HUES6 (cell line): Measurements from ENCODE around the gene KCTD1.

ENCODE experiments used
- H3K27ac ChIP-seq: 2 replicates; pipeline ENCODE4 v1.7.0; 2013; ENCODE audit warnings: low read depth, mild to moderate bottlenecking, low read length, inconsistent platforms
- H3K27me3 ChIP-seq: 2 replicates; pipeline ENCODE4 v1.6.1; 2013; ENCODE audit warnings: low read length; ENCODE audit not compliant: control insufficient read depth, insufficient read depth
- H3K36me3 ChIP-seq: 2 replicates; pipeline ENCODE4 v1.6.1; 2013; ENCODE audit warnings: low read length; ENCODE audit not compliant: control insufficient read depth, insufficient read depth
- H3K4me1 ChIP-seq: 2 replicates; pipeline ENCODE4 v1.6.1; 2013; ENCODE audit warnings: low read length; ENCODE audit not compliant: control insufficient read depth, insufficient read depth
- H3K4me3 ChIP-seq: 2 replicates; pipeline ENCODE4 v1.5.1; 2013; ENCODE audit warnings: low read depth, low read length
- H3K9ac ChIP-seq: one replicate; pipeline ENCODE4 v1.6.1; 2013; ENCODE audit warnings: mild to moderate bottlenecking, low read length
- H3K9me3 ChIP-seq: 2 replicates; pipeline ENCODE4 v1.6.1; 2013; ENCODE audit warnings: low read depth, low read length; ENCODE audit not compliant: control insufficient read depth, insufficient read depth

KCTD1 gene

DNA sequence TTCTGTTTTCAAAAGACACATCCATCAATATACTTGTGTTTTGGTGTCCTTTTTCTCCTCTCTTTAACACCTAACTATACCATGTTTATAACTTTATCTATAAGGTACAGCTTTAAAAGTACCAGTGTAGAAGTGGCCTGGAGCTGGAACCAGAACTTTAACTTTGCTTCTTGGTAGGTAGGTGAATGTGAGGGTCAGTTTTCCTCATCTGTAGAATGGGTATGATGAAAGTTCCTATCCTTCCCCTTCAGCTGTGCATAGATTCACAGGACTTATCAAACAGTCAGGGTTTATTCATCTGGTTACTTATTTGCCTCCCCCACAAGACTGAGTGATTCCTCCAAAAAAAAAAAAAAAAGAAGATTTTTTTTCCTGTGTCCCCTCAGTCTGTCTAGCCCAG is 12.7 kb downstream of the KCTD1 start:
- H3K9ac ChIP-seq = no peak overlapping the region
- no peak overlapping the region for H3K27ac ChIP-seq
- H3K36me3 ChIP-seq = no peaks in the 10 kb centered on the region
- no peak overlapping the region for H3K4me3 ChIP-seq
- peaks cover 22% of the 10 kb centered on the region for H3K4me1 ChIP-seq
- H3K9me3 ChIP-seq = no peaks in the 10 kb centered on the region
- no peaks in the 10 kb centered on the region for H3K27me3 ChIP-seq

DNA sequence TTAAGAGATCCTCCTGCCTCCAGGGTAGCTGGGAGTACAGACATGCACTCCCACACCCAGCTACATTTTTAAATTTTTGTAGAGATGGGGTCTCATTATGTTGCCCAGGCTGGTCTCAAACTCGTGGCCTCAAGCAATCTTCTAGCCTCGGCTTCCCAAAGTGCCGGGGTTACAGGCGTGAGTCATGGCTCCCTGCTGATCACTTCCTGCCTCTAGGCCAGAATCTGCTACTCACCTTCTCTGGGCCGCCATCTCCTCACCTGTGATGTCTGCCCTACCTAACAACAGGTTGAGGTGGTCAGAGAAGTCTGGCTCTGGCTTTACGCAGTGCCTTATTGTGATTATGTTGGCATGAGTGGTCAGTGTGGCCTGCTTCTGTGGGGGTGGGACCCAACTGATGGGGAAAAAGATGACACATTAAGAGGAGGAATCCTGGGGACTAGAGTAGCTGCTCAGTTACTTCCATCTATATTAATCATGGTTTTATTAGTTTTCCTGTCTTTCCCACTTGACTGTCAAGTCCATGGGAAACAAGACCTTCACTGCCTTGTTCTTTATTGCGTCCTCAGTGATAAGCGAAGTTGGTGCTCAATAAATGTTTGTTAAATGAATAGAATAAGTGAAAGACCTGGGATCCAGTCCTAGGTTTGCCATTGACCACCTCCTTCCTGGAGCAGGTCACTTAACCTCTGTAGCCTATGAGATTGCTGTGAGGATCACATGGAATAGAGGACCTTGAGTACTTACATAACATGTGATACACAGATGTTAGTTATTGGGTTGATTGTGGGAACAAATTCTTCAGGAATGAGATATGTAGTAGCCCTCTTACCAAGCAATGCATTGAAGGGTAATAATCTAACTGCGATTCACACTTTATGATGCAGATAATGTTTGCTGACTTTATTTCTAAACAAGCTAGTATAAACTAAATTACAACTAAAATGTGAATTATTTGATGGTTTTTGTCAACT is 15.7 kb downstream of the KCTD1 start:
- Histone ChIP-seq H3K27me3 (no peaks in the 10 kb centered on the region), H3K9me3 (no peaks in the 10 kb centered on the region), H3K4me1 (peaks cover 15% of the 10 kb centered on the region), H3K9ac (no peak overlapping the region), H3K4me3 (no peak overlapping the region), H3K36me3 (no peaks in the 10 kb centered on the region), H3K27ac (peak overlapping the region; percentile 52)

DNA sequence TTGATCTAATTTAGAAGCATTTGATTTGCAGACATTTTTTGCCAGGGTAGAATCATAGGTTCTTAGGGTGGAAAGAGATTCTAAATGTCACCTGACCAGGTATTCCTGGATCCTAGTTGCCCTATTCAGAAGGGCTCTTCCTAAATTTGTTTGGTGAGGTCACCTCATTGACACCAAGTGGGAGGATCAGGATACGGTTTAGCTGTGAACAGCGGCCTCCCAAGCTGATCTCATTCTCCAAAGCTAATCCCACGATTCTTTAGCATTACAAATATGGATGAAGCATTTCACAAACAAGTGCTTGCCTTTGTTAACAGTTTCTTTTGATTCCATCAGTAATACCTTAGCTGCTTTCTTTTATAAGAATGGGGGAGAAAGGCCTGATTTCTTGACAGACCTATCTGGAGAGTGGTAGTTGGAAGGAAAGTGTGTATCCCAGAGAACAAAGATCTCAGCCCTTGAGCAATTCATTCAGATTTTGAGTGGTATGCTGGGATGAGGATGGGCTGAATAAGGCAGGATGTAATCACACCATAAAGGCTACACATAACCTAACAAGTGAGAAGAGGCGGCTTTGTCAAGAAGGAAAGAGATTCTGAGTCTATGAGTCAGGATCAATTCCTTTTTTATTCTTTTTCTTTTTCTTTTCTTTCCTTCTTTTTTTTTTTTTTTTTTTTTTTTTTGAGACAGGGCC is 16.6 kb downstream of the KCTD1 start:
- Histone ChIP-seq H3K27me3 (no peaks in the 10 kb centered on the region), H3K27ac (no peak overlapping the region), H3K9me3 (no peaks in the 10 kb centered on the region), H3K4me1 (peaks cover 21% of the 10 kb centered on the region), H3K36me3 (no peaks in the 10 kb centered on the region), H3K4me3 (no peak overlapping the region), H3K9ac (no peak overlapping the region)

DNA sequence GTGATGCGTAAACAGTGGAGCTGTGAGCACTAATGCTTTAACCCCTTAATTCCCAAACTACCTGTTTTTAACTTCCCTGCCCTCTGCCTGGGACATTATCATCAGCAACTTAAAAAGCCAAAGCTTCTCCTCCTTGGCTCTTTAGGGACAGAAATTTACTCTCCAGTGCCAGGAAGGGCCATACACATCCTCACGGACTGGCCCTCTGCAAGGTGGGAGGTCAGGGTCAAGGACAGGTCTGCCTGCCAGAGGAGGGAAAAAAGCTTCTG is 21.5 kb downstream of the KCTD1 start:
- Histone ChIP-seq H3K9ac (no peak overlapping the region), H3K27ac (no peak overlapping the region), H3K36me3 (no peaks in the 10 kb centered on the region), H3K9me3 (no peaks in the 10 kb centered on the region), H3K4me1 (peaks cover 26% of the 10 kb centered on the region), H3K27me3 (no peaks in the 10 kb centered on the region), H3K4me3 (no peak overlapping the region)

DNA sequence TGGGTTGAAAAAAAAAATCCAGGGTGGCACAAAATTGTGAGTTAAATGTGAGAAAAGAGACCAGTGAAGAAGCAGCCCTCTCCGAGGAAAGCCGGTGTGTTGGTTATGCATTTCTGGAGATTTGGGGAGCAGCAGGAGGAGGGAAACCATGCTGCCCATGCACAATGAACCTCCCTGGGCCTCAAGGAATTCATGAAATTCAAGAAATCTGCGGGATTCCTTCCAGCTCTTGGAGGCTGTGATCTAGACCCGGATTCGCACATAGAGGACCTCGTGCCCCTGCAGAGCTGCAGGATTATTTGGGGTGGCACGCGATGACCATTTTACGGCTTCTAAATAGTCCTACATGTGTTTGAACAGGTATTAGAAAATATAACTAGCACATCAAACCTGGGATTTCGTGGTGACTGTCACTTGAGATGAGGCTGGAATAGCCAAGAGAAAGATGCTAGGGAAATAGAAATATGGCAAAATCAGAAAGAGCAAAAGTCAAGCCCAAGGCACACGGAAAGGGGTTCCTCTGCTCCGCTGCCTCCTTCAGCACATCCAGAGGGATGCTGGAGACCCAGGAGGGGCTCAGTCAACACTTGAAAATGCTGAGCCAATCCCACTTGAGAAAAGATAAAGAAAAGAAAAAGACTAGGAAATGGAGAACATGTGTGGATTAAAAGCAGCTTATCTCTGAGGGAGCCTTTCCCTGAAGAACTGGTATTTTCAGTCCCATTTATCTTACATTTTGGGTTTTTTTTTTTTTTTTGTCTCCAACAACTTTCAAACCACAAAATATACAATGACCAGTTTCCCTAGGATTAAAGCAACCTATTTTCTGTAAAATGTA is 22.0 kb downstream of the KCTD1 start:
- no peaks in the 10 kb centered on the region for H3K36me3 ChIP-seq
- peaks cover 20% of the 10 kb centered on the region for H3K4me1 ChIP-seq
- H3K27ac ChIP-seq = no peak overlapping the region
- H3K9ac ChIP-seq = no peak overlapping the region
- H3K27me3 ChIP-seq = no peaks in the 10 kb centered on the region
- H3K9me3 ChIP-seq = no peaks in the 10 kb centered on the region
- no peak overlapping the region for H3K4me3 ChIP-seq

DNA sequence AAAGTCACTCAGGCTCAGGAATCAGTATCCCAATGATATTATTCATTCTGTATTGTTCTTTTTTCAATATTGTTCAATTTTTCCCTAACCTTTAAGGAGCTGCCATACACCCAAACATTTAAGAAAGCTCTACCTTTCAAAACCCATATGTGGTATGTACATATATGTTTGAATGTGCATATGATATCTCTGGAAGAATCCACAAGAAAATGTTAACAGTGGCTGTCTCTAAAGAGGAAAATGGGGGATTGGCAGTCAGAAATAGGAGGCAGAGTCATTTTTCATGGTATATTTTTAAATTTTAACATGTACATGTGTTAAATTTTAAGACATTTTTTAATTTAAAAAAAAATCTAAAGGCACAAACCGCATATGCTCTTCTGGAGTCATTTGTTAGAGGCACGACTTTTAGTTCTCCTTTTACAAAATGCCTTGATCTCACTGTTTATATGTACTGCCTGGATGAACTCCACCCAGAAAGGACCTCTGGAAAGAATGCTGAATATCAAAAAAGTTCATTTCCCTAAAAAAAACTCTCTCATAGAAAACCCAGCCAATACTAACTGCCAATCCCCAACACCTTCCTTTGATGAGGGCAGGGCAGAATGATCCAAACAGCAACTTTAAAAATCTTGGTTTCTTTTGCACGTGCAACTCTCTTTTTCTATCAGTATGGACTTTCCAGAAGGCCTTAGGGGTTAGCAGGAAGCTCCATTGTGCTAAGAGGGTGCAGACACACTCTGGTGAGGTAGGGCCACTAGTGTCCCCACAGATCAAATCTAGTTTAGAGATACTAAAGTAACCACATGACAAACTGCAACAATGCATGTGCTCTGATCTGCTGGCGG is 23.6 kb downstream of the KCTD1 start:
- H3K36me3 ChIP-seq = no peaks in the 10 kb centered on the region

DNA sequence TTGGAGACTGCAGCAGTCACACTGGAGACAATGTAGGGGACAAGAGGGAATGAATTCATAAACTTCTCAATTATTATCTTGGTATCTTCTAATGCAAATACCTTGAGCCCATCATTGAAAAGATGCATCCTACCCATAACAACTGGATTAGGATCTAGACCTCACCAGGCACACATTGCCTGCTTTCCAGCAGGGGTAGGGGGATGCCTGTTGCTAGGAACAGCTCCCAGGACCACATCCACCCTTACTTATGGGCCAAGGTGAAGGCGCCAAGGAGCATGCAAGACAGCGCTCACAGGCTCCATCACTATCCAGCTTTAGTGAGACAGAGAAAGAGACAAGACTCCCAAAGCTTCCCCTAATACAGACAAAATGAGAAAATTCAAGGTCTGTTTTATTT is 24.4 kb downstream of the KCTD1 start:
- Histone ChIP-seq H3K4me3 (no peak overlapping the region), H3K27me3 (no peaks in the 10 kb centered on the region), H3K9me3 (no peaks in the 10 kb centered on the region), H3K4me1 (peaks cover 20% of the 10 kb centered on the region), H3K9ac (no peak overlapping the region), H3K36me3 (no peaks in the 10 kb centered on the region), H3K27ac (no peak overlapping the region)

More for the DNA sequence above, 23.6 kb downstream of the KCTD1 start:
- no peaks in the 10 kb centered on the region for H3K9me3 ChIP-seq
- peaks cover 20% of the 10 kb centered on the region for H3K4me1 ChIP-seq
- H3K4me3 ChIP-seq = no peak overlapping the region
- H3K27me3 ChIP-seq = no peaks in the 10 kb centered on the region
- H3K9ac ChIP-seq = no peak overlapping the region
- H3K27ac ChIP-seq = no peak overlapping the region

DNA sequence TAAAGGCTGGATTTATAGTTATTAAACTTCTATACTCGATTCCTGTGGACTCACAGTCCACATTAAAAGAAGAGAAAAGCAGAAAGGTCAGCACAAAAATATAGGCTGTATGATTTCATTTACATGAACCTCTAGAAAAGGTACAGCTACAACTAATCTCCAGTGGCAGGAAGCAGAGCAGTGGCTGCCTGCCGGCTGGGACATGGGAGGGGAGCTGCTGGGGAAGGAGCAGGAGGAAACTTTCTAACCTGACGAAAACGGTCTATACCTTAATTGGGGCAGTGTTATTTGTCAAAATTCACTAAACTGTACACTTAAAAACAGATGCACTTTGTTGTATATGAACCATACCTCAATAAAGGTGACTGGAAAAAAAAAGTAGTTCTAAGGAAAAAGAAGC is 26.7 kb downstream of the KCTD1 start:
- H3K9ac ChIP-seq = no peak overlapping the region
- no peaks in the 10 kb centered on the region for H3K9me3 ChIP-seq
- H3K27me3 ChIP-seq = no peaks in the 10 kb centered on the region
- H3K4me3 ChIP-seq = no peak overlapping the region
- H3K36me3 ChIP-seq = no peaks in the 10 kb centered on the region
- no peak overlapping the region for H3K27ac ChIP-seq
- H3K4me1 ChIP-seq = peaks cover 18% of the 10 kb centered on the region

DNA sequence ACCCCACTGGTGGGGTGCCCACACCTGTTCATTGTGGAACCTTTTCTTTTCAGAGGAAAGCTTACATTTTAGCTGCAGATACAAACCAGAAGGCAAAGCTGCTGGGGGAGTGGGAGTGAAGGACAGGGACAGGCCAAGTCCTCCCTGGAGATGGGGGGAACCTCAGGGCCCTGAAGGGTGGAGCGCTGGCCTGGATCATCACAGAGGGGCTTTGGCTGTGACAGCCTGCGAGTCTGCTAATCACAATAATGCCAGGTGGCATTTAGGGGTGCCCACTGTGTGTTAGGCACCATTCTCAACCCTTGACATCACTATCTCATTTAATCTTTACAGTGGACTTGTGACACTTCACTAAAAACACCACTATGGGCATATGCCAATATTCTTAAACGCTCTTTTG is 27.4 kb downstream of the KCTD1 start:
- no peaks in the 10 kb centered on the region for H3K9me3 ChIP-seq
- H3K36me3 ChIP-seq = no peaks in the 10 kb centered on the region
- H3K4me1 ChIP-seq = peaks cover 18% of the 10 kb centered on the region
- H3K27me3 ChIP-seq = no peaks in the 10 kb centered on the region
- H3K4me3 ChIP-seq = no peak overlapping the region
- no peak overlapping the region for H3K9ac ChIP-seq
- no peak overlapping the region for H3K27ac ChIP-seq

DNA sequence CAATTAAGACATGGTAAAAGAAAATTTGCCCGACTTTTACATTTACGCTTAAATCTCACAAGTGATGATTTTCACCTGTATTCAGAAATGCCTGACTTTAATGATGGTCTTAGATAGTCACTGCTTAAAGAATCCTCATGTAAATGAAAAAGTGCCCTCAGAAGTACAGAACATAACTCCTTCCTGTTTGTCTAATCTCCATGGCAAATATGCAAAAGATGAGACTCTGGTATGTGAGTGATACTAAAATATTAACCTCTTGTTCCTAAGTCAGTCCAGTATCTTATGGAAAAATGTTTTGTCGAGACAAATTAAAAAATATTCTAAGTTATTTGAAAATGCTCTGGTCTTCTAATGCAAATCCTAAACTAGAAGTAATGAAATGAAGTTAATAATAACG is 29.2 kb downstream of the KCTD1 start:
- no peak overlapping the region for H3K27ac ChIP-seq
- no peak overlapping the region for H3K4me3 ChIP-seq

More for the DNA sequence above, 29.2 kb downstream of the KCTD1 start:
- H3K27me3 ChIP-seq = no peaks in the 10 kb centered on the region
- no peaks in the 10 kb centered on the region for H3K9me3 ChIP-seq
- no peak overlapping the region for H3K9ac ChIP-seq
- no peaks in the 10 kb centered on the region for H3K36me3 ChIP-seq
- peaks cover 25% of the 10 kb centered on the region for H3K4me1 ChIP-seq
